Neural cell (in vitro differentiated cells): ENCODE data around the gene SLC16A4. TPM values are rescaled to one million over a fixed set of nuclear protein-coding genes. Genes with fewer than 3 reads are reported as not detected.

Experiments used
- H2AFZ ChIP-seq: fragments of 200-600, 300-800 bp; sonication (generic), shearing (Covaris generic); 2 replicates; pipeline ENCODE4 v1.6.0; 2014; ENCODE audit warnings: low read depth, mild to moderate bottlenecking, antibody characterized with exemption, low read length, moderate library complexity
- H3F3A ChIP-seq: fragments of 200-600 bp; shearing (Covaris generic); 2 replicates; pipeline ENCODE4 v1.6.1; 2016; ENCODE audit warnings: mild to moderate bottlenecking, moderate library complexity, mixed read lengths, antibody characterized with exemption, low read length; ENCODE audit not compliant: insufficient read depth, poor library complexity, severe bottlenecking
- H3K27ac ChIP-seq: fragments of 200-600, 300-800 bp; sonication (generic), shearing (Covaris generic); 2 replicates; pipeline ENCODE4 v1.5.1; 2014; ENCODE audit warnings: mild to moderate bottlenecking, low read length, moderate library complexity
- H3K27me3 ChIP-seq: fragments of 300-800, 200-600 bp; sonication (generic), shearing (Covaris generic); 2 replicates; pipeline ENCODE4 v1.6.0; 2014; ENCODE audit warnings: mild to moderate bottlenecking, low read depth, low read length, moderate library complexity; ENCODE audit not compliant: insufficient read depth
- H3K36me3 ChIP-seq: fragments of 300-800, 200-600 bp; sonication (generic), shearing (Covaris generic); 2 replicates; pipeline ENCODE4 v1.5.1; 2014; ENCODE audit warnings: mild to moderate bottlenecking, antibody characterized with exemption, low read length, moderate library complexity; ENCODE audit not compliant: insufficient read depth
- H3K4me2 ChIP-seq: fragments of 300-800, 200-600 bp; sonication (generic), shearing (Covaris generic); 2 replicates; pipeline ENCODE4 v1.6.0; 2014; ENCODE audit warnings: mild to moderate bottlenecking, low read length
- H3K4me3 ChIP-seq: fragments of 300-800, 200-600 bp; sonication (generic), shearing (Covaris generic); 2 replicates; pipeline ENCODE4 v1.5.1; 2014; ENCODE audit warnings: mild to moderate bottlenecking, low read length, moderate library complexity
- H3K79me2 ChIP-seq: fragments of 200-600 bp; shearing (Covaris generic); replicated peaks from 2 replicates; pipeline ENCODE4 v1.6.0; 2014; ENCODE audit warnings: mild to moderate bottlenecking, low read length, moderate library complexity; ENCODE audit not compliant: insufficient read depth
- H3K9ac ChIP-seq: fragments of 300-800, 200-600 bp; sonication (generic), shearing (Covaris generic); 2 replicates; pipeline ENCODE4 v1.6.1; 2016; ENCODE audit warnings: mild to moderate bottlenecking, low read length, mixed read lengths
- H3K9me2 ChIP-seq: fragments of 200-600 bp; shearing (Covaris generic); 2 replicates; pipeline ENCODE4 v1.6.1; 2016; ENCODE audit warnings: mild to moderate bottlenecking, low read length, mixed read lengths; ENCODE audit not compliant: insufficient read depth
- H3K9me3 ChIP-seq: fragments of 200-600, 300-800 bp; sonication (generic), shearing (Covaris generic); 2 replicates; pipeline ENCODE4 v1.6.1; 2016; ENCODE audit warnings: mild to moderate bottlenecking, mixed run types, low read length, moderate library complexity, mixed read lengths
- H4K20me1 ChIP-seq: fragments of 200-600 bp; shearing (Covaris generic); 2 replicates; pipeline ENCODE4 v1.6.1; 2016; ENCODE audit warnings: mild to moderate bottlenecking, mixed run types; ENCODE audit not compliant: insufficient read depth
- CTCF ChIP-seq: fragments of 450-650 bp; IDR thresholded peaks from 2 replicates; pipeline ENCODE4 v1.5.1; 2014; ENCODE audit warnings: antibody characterized with exemption, mild to moderate bottlenecking, moderate library complexity; ENCODE audit not compliant: poor library complexity, severe bottlenecking
- EP300 ChIP-seq: fragments of 450-650 bp; conservative IDR thresholded peaks from 2 replicates; pipeline ENCODE4 v1.6.1; 2014; ENCODE audit warnings: antibody characterized with exemption, mild to moderate bottlenecking, moderate library complexity; ENCODE audit not compliant: poor library complexity, severe bottlenecking
- EZH2 ChIP-seq: fragments of 200-600, 300-800 bp; shearing (Covaris generic), sonication (generic); IDR thresholded peaks from 2 replicates; pipeline ENCODE4 v1.6.1; 2014; ENCODE audit warnings: antibody characterized with exemption, low read length, borderline replicate concordance, mild to moderate bottlenecking; ENCODE audit not compliant: insufficient read depth, poor library complexity, severe bottlenecking
- MXI1 ChIP-seq: fragments of 450-650 bp; conservative IDR thresholded peaks from 2 replicates; pipeline ENCODE4 v1.6.1; 2014; ENCODE audit warnings: antibody characterized with exemption, mild to moderate bottlenecking; ENCODE audit not compliant: poor library complexity, severe bottlenecking
- POLR2AphosphoS5 ChIP-seq: IDR thresholded peaks from 2 replicates; pipeline ENCODE4 v1.6.1; 2012
- RAD21 ChIP-seq: fragments of 450-650 bp; conservative IDR thresholded peaks from 2 replicates; pipeline ENCODE4 v1.6.1; 2014; ENCODE audit warnings: antibody characterized with exemption, mild to moderate bottlenecking, moderate library complexity
- REST ChIP-seq: IDR thresholded peaks from 2 replicates; pipeline ENCODE4 v1.6.1; 2012; ENCODE audit warnings: borderline replicate concordance
- SMC3 ChIP-seq: fragments of 450-650 bp; conservative IDR thresholded peaks from 2 replicates; pipeline ENCODE4 v1.6.1; 2014; ENCODE audit warnings: antibody characterized with exemption, mild to moderate bottlenecking, moderate library complexity; ENCODE audit not compliant: poor library complexity
- TAF1 ChIP-seq: IDR thresholded peaks from 2 replicates; pipeline ENCODE4 v1.6.1; 2012; ENCODE audit warnings: low read depth
- polyA plus RNA-seq: library from polyadenylated mRNA; depleted of rRNA; stranded (reverse); fragments of >200 nt; gene quantifications from 2 replicates; pipeline ENCODE4 v1.2.3, GENCODE V29; 2014

The SLC16A4 gene
- polyA plus RNA-seq, 1 donor from 2014 or later, result 1.2 TPM

- TF ChIP-seq MXI1 (no peak), POLR2AphosphoS5 (no peak)
These were observed 43.0 kb upstream of the SLC16A4 start (continued) for GRCh38 chr1:110433803-110434202.

GRCh38 chr1:110433213-110433612, 42.4 kb upstream of the SLC16A4 start:
- H3F3A ChIP-seq, result no peaks in the 10 kb centered on the region
- H3K4me2 ChIP-seq, result no peak overlapping the region
- H2AFZ ChIP-seq, result no peak overlapping the region

More at GRCh38 chr1:110433213-110433612, 42.4 kb upstream of the SLC16A4 start:
- no peaks in the 10 kb centered on the region for H3K9me3 ChIP-seq
- no peak overlapping the region for H3K9ac ChIP-seq
- H3K36me3 ChIP-seq, result no peaks in the 10 kb centered on the region
- no peak overlapping the region for H3K4me3 ChIP-seq
- H3K9me2 ChIP-seq, result no peaks in the 10 kb centered on the region
- H3K27me3 ChIP-seq, result no peaks in the 10 kb centered on the region
- no peaks in the 10 kb centered on the region for H3K79me2 ChIP-seq
- H3K27ac ChIP-seq, result no peak overlapping the region
- TF ChIP-seq SMC3 (no peak), RAD21 (no peak), REST (no peak), TAF1 (no peak), EP300 (no peak), EZH2 (no peak), CTCF (no peak)
- H4K20me1 ChIP-seq, result no peaks in the 10 kb centered on the region
